GM19239 (cell line): Measurements from ENCODE around the gene GPHB5.
A peak's percentile ranks its signal among the peaks of the same experiment; 100 is the strongest.
"Not testable (repeated sequence)": the region's sequence is repeated elsewhere in the genome, so short reads cannot be mapped to it uniquely, and the experiment has no call there.

Experiments
- DNase-seq: peaks from one replicate; pipeline ENCODE4 v3.0.0; 2011; ENCODE audit warnings: low spot score; ENCODE audit not compliant: insufficient read length
- FAIRE-seq: peaks from 2 replicates; lab custom pipeline; 2011; peaks lifted over from hg19 to GRCh38; lab: Jason Lieb, UNC

GPHB5 gene

DNA sequence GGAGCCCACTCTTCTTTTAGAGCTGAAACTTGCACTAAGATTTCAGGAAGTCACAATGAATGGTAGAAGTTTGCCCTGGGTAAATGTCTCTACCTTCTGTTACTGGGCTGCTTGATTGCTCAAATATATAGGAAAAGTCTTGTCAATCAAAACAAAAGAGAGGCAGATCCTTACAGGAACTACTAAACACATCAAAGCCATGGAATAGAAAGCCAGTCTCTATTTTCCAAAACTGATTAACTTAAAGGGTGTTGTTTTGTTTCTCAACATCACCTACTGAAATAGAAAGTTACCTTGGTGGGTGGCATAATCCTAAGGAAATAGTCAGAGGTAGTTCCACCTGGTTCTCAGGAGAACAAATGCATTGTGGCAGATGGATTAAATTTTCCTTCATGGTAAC lies at the start of gene GPHB5:
Gene GPHB5, minus strand, starts transcription at position 101 of the 400 bp plus-strand sequence. CDS start 1,086 bp downstream, outside the sequence.
- FAIRE-seq: no peak

GRCh38 chr14:63367742-63368364 lies 49.1 kb upstream of the GPHB5 start:
- FAIRE-seq: peak; percentile 26

More for the DNA sequence above, at the start of gene GPHB5:
- DNase-seq: no peak

GRCh38 chr14:63362389-63362819 lies 43.7 kb upstream of the GPHB5 start:
- DNase-seq (no peak), FAIRE-seq (no peak)

More at GRCh38 chr14:63367742-63368364, 49.1 kb upstream of the GPHB5 start:
- no peak for DNase-seq

GRCh38 chr14:63361790-63362189 lies 43.1 kb upstream of the GPHB5 start:
- FAIRE-seq (no peak), DNase-seq (no peak)

- no peak for DNase-seq
- no peak for FAIRE-seq
Measured at GRCh38 chr14:63357841-63358240, 39.1 kb upstream of the GPHB5 start.

DNA sequence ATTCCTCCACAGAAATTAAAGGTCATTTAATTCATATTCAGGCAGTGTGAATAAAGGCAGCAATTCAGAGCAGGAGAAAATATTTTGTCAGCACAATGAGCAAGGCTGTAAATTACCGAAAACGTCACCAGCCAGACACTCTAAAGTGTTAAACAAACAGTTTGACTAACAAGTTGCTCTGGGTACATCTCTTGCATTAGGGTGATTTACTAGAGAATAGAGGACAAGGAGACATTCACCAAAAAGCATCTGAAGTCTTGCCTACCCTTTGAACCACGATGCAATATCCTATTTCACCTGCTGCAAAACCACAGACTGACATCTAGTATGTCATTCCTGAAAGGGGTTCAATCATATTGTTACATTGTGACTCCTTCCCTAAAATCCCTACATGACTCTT lies 27.1 kb upstream of the GPHB5 start:
- no peak for FAIRE-seq

GRCh38 chr14:63344336-63344735 lies 25.6 kb upstream of the GPHB5 start:
- FAIRE-seq (no peak), DNase-seq (no peak)

More for the DNA sequence above, 27.1 kb upstream of the GPHB5 start:
- no peak for DNase-seq

GRCh38 chr14:63343878-63344277 lies 25.1 kb upstream of the GPHB5 start:
- DNase-seq (no peak), FAIRE-seq (no peak)

- no peak for DNase-seq
- FAIRE-seq: no peak
Measured at GRCh38 chr14:63342371-63342770, 23.6 kb upstream of the GPHB5 start.

- no peak for DNase-seq
- FAIRE-seq: no peak
Measured at GRCh38 chr14:63328787-63329737, 10.3 kb upstream of the GPHB5 start.

DNA sequence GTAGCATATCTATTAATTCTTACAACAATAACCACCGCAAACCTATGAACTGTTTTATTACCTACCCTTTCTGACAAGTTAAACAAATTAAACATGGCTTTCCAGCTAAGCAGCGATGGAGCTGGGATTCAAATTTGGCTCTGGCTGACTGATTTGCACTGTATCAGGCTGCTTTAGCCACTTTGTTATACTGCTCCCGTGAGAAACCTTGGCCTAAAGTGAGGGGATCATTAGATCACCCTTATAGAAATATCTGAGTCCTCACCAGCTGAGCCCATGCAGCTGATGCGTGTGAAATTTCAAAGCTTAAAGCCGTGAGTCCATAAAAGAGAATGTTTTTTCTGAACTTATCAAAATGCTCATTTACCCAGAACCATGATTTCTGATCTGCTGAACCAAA lies 8.1 kb upstream of the GPHB5 start:
- no peak for FAIRE-seq
- DNase-seq: no peak

- no peak for FAIRE-seq
- DNase-seq: no peak
Measured at GRCh38 chr14:63322897-63323573, 4.3 kb upstream of the GPHB5 start.

GRCh38 chr14:63322472-63322871 lies 3.7 kb upstream of the GPHB5 start:
- DNase-seq (no peak), FAIRE-seq (no peak)

DNA sequence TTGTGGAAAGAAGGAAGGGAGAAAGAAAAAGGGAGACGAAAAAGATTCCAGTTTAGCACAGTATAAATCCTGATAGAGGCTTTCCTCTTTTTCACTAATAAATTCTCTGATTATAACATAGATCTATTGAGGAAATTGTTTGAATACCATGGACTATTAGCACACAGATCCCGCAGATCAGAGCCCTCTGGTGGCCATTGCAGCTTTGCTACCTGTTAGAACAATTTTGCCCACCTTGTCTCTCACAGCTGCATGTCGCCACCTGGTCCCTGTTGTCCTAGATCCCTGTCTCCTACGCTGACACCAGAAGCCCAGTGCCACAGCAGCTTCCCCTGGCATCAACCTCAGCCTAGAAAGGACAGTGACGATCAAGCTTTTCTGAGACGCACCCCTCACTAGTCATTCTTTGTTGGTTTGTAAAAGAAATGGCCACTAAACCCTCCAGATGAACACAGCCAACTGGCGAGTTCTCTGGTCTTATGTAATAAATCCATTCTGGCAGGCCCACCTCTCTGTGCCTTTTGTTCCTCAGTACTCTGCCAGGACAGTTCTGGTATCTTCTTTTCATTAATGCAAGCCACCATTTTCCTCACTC lies 9.9 kb downstream of the GPHB5 start:
- DNase-seq (no peak), FAIRE-seq (no peak)

- not testable (repeated sequence) for DNase-seq, FAIRE-seq
Measured at GRCh38 chr14:63304429-63304828, 14.3 kb downstream of the GPHB5 start.

GRCh38 chr14:63301891-63302534 lies 16.7 kb downstream of the GPHB5 start:
- DNase-seq: no peak
- no peak for FAIRE-seq

GRCh38 chr14:63300854-63301253 lies 17.9 kb downstream of the GPHB5 start:
- FAIRE-seq (no peak), DNase-seq (no peak)

DNA sequence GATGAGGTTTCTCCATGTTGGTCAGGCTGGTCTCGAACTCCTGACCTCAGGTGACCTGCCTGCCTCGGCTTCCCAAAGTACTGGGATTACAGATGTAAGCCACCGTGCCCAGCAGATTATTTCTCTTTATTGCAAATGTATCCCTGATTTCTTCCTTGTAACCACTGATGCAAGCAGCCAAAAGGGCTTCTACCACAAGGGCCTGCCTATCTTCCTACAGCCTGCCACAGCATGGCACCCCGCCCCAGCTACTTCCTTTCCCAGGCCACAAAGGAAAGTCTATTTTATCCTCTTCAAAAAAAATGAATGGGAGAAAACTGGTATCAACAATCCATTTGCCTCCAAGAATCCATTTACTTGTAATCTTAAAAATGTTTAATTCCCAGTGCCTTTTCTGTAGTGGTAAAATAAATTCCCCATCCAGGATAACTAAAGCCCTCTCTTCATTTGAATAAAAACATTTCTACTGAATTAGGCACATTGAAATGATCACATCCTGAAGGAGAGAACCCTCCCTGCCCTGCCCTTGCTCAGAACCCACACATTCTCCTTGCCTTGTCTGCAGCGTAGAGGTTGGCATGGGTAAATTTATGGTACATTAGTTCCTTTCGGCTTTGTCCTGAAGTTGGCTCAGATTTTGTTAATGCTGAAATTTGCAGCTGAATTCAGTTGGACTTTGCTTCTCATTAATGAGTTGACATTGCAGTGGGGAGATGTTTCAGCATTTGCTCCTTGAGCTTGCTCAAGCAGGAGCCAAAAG lies 19.2 kb downstream of the GPHB5 start:
- DNase-seq: no peak
- no peak for FAIRE-seq
